Measurements from ENCODE around the gene CCDC97. TPM values are rescaled to one million over a fixed set of nuclear protein-coding genes. Genes with fewer than 3 reads are reported as not detected.

Gene CCDC97
- total RNA-seq, 4 donors from 2014 or later = 11.6 to 21.2 (median 14.8) TPM

DNA sequence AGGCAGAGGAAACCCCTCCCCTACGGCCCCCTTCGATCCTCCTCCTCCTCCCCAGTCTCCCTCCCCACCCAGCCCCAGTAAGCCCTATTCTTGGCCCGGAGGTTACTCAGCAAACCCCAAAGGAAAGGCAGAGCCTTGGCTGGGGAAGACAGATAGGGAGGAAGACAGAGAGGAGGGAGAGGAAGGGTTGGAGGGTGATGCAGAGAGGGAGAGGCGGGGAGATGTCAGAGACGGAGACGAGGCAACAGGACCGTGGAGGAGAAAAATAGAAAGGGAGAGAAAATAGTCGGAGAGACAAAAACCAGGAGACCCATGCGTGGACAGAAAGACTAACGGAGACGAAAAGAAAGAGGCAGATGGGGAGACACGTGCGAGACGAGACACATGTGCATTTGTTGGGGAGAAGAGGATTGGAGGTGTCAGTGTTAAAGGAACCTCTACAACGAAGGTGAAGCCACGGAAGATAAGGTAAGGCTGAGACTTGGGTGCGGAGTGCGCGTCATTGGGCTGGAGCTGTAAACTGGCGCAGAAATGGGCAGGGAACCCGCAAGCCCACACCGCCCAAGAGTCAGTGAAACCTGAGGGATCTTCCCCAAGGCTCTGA is 40.9 kb downstream of the CCDC97 start:
- peaks cover 20 to 60% (median 57%) of the 10 kb centered on the region in 4 donors for H3K4me1 ChIP-seq
- peak overlapping the region; percentile 87 to 95 (median 93) for H3K27ac ChIP-seq (replicated peaks in 1 of 4)
- no peak for DNase-seq (ENCODE audit: extremely low spot score)
- intact Hi-C loops (cut with DNase I) = loop anchor here (5.0 kb wide), 2 partner anchors 34 to 76 kb away; partner anchors contain the start of gene B3GNT8
- H3K4me3 ChIP-seq = peak overlapping the region; percentile 80 to 90 (median 88)
- peaks cover 0 to 6% (median 0%) of the 10 kb centered on the region in 4 donors for H3K27me3 ChIP-seq
- no peaks in the 10 kb centered on the region for H3K9me3 ChIP-seq
- WGBS = 4% methylated on average over 22 of the region's 22 CpGs
- TF ChIP-seq, protein P1, sequence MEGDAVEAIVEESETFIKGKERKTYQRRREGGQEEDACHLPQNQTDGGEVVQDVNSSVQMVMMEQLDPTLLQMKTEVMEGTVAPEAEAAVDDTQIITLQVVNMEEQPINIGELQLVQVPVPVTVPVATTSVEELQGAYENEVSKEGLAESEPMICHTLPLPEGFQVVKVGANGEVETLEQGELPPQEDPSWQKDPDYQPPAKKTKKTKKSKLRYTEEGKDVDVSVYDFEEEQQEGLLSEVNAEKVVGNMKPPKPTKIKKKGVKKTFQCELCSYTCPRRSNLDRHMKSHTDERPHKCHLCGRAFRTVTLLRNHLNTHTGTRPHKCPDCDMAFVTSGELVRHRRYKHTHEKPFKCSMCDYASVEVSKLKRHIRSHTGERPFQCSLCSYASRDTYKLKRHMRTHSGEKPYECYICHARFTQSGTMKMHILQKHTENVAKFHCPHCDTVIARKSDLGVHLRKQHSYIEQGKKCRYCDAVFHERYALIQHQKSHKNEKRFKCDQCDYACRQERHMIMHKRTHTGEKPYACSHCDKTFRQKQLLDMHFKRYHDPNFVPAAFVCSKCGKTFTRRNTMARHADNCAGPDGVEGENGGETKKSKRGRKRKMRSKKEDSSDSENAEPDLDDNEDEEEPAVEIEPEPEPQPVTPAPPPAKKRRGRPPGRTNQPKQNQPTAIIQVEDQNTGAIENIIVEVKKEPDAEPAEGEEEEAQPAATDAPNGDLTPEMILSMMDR (IDR thresholded peaks at IDR 0.05) = no peak
- TF ChIP-seq POLR2AphosphoS5 (IDR thresholded peaks at IDR 0.05) (no peak), POLR2A (IDR thresholded peaks at IDR 0.05; ENCODE audit: low read depth) (no peak), EP300 (IDR thresholded peaks at IDR 0.05) (no peak)
- H3K36me3 ChIP-seq = peaks cover 0 to 25% (median 20%) of the 10 kb centered on the region in 4 donors

DNA sequence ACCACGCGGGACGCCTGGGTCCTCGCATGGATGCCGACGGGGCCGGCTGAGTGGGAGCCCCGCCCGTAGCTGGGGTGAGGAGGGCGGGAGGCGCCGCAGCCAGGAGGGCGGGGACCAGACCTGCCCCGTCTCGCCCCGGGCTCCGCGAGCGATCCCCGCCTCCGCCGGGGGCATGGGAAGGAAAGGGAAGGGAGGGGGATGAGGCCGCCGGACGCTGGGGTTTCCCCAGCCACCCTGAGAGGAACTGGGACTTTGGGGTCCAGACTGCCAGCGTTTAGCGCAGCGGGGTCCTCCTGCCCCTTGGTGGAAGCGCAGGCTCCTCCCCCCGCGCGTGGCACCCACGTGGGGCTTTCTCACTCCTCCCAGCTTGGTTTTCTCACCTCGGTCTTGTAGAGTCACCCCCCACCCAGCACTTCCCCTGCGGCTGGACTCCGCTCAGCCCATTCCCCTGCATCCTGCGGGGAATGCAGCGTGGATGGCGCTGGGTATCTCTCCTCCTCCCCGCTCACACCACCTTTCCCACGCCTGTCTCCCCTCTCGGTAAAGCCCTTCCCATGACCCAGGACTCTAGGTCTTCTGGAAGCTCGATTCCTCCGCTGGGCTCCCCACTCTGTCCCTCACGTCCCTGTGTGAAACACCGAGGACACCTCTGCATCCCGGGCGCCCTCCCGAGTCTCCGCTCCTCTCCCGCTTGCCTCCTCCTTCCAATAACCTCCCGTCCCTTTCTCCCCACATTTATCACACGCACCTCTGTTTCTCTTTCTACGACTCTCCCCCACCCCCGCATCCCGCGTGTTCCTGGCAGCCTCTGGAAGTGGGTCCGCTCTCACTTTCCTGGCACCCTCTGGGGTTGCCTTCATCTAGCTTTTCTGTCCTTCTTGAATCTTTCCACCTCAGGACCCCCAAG is 41.6 kb downstream of the CCDC97 start:
- peaks cover 23 to 61% (median 58%) of the 10 kb centered on the region in 4 donors for H3K4me1 ChIP-seq
- intact Hi-C loops (cut with DNase I) = loop anchor here (5.0 kb wide), 2 partner anchors 34 to 76 kb away; partner anchors contain the start of gene B3GNT8

DNA sequence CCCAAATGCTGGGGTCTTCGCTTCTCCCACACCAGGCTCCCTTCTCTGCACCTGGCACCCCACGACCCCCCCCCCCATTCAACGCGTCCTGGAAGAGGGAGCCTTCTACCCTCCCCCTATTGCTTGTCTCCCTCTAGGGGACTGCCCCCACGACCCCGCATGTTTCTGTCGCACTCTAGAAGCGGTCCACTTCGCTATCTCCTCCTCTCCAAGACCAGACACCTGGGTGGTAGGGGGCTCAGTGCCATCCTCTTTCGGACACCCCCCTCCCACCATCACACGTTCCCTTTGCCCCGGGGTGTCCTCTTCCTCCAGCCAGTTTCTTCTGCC is 42.3 kb downstream of the CCDC97 start:
- H3K27ac ChIP-seq (replicated peaks in 1 of 4) = peak overlapping the region; percentile 87 to 95 (median 93)
- H3K36me3 ChIP-seq = peaks cover 0 to 11% (median 7%) of the 10 kb centered on the region in 4 donors
- under 1% methylated on average over 12 of the region's 12 CpGs for WGBS
- H3K4me3 ChIP-seq = peak overlapping the region; percentile 80 to 90 (median 88)
- no peaks in the 10 kb centered on the region for H3K9me3 ChIP-seq
- H3K27me3 ChIP-seq = peaks cover 0 to 6% (median 0%) of the 10 kb centered on the region in 4 donors
- intact Hi-C loops (cut with DNase I) = loop anchor here (5.0 kb wide), 2 partner anchors 35 to 75 kb away; partner anchors contain the start of gene B3GNT8
- H3K4me1 ChIP-seq = peaks cover 23 to 61% (median 58%) of the 10 kb centered on the region in 4 donors
- TF ChIP-seq POLR2AphosphoS5 (IDR thresholded peaks at IDR 0.05) (no peak), POLR2A (IDR thresholded peaks at IDR 0.05; ENCODE audit: low read depth) (no peak), EP300 (IDR thresholded peaks at IDR 0.05) (no peak)
- TF ChIP-seq, protein P1 (IDR thresholded peaks at IDR 0.05) = no peak
- DNase-seq (ENCODE audit: extremely low spot score) = no peak

More for the DNA sequence above, 41.6 kb downstream of the CCDC97 start:
- no peak for DNase-seq (ENCODE audit: extremely low spot score)
- H3K27ac ChIP-seq (replicated peaks in 1 of 4) = peak overlapping the region; percentile 87 to 95 (median 93)
- H3K9me3 ChIP-seq = no peaks in the 10 kb centered on the region
- H3K4me3 ChIP-seq = peak overlapping the region; percentile 80 to 90 (median 88)
- peaks cover 0 to 18% (median 14%) of the 10 kb centered on the region in 4 donors for H3K36me3 ChIP-seq
- H3K27me3 ChIP-seq = peaks cover 0 to 6% (median 0%) of the 10 kb centered on the region in 4 donors
- WGBS = under 1% methylated on average over 54 of the region's 58 CpGs
- TF ChIP-seq, protein P1 (IDR thresholded peaks at IDR 0.05) = no peak
- TF ChIP-seq POLR2A (IDR thresholded peaks at IDR 0.05; ENCODE audit: low read depth) (no peak), EP300 (IDR thresholded peaks at IDR 0.05) (no peak), POLR2AphosphoS5 (IDR thresholded peaks at IDR 0.05) (peak; percentile 47 to 56)

DNA sequence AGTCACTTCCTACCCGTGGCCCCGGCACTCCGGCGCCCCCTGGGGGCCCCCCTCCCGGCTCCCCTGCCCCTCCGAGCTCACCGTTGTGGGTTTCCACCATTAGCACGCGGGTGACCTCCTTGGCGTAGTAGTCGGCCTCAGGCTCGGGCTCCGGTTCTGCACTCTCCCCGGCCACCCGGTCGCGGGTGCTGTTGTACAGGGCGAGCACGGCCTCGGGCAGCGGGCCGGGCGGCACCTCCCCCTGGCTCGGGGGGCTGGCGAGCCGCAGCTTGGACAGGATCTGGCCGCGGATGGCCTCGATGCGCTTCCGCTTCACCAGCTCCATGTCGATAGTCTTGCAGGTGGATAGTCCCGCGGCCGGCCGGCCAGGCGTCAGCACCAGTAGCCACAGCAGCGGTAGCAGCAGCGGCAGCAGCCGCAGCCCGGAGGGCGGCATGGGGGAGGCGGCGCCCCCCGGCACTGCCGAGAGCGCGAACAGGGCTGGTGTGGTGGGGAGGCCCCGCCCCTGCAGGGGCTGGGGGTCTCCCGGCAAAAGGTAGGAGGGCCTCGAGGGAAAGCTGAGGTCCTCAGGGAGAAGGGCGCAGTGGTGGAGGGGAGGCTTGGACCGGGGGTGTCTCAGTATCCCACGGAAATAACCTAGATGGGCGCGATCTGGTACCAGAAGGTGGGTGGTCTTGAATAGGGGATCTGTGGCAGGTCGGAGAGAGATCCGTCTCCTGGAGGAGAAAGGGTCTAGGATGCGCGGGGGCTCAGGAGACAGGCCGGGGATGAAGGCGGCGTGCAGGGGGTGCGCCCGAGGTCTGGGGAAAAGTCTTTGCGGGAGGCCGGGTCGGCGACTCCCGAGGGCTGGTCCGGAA is 42.9 kb downstream of the CCDC97 start:
- intact Hi-C loops (cut with DNase I) = loop anchor here (5.0 kb wide), 2 partner anchors 36 to 74 kb away; partner anchors contain the start of gene B3GNT8
- Histone ChIP-seq H3K27me3 (peaks cover 0 to 6% (median 0%) of the 10 kb centered on the region in 4 donors), H3K4me1 (peaks cover 23 to 61% (median 58%) of the 10 kb centered on the region in 4 donors), H3K4me3 (peak overlapping the region; percentile 80 to 90 (median 88)), H3K27ac (replicated peaks in 1 of 4) (peak overlapping the region; percentile 87 to 95 (median 93)), H3K36me3 (peaks cover 0 to 5% (median 3%) of the 10 kb centered on the region in 4 donors), H3K9me3 (no peaks in the 10 kb centered on the region)
- TF ChIP-seq POLR2A (IDR thresholded peaks at IDR 0.05; ENCODE audit: low read depth) (no peak), EP300 (IDR thresholded peaks at IDR 0.05) (no peak), POLR2AphosphoS5 (IDR thresholded peaks at IDR 0.05) (no peak)
- TF ChIP-seq, protein P1 (IDR thresholded peaks at IDR 0.05) = peak; percentile 39 to 40 (median 40)
- peak; percentile 94 for DNase-seq (ENCODE audit: extremely low spot score)
- 0% methylated on average over 31 of the region's 71 CpGs for WGBS

Measured in esophagus muscularis mucosa (tissue), 4 donors.